ENCODE measurements around the gene GLRA3. TPM values are rescaled to one million over a fixed set of nuclear protein-coding genes. Genes with fewer than 3 reads are reported as not detected.

The GLRA3 gene
- total and polyA plus RNA-seq, 2 of the 8 experiments (the other 6 are each of a cell fraction or from before 2014, with no cell fraction given), result 0.02 TPM; not detected in 1

- H2AK5ac ChIP-seq (ENCODE audit: low read depth, low read length), result no peak overlapping the region
- no peaks in the 10 kb centered on the region for H3K4me1 ChIP-seq (replicated peaks in 1 of 4; ENCODE audit: control insufficient read depth in 3 of 4, insufficient read depth in 4 of 4, low read length in 3 of 4)
- no peak overlapping the region for H4K5ac ChIP-seq (ENCODE audit: insufficient read length, low read depth, low read length)
- no peak overlapping the region for H2BK120ac ChIP-seq (replicated peaks; ENCODE audit: low read depth, low read length)
- no peaks in the 10 kb centered on the region for H3K79me1 ChIP-seq (ENCODE audit: low read depth, low read length)
- H3K56ac ChIP-seq (replicated peaks; ENCODE audit: insufficient read length, low read depth, low read length), result no peak overlapping the region
- no peaks in the 10 kb centered on the region for H3K27me3 ChIP-seq (replicated peaks in 1 of 4; ENCODE audit: control insufficient read depth in 3 of 4, extremely low read depth in 1 of 4, insufficient read depth in 3 of 4, low read length in 3 of 4)
- no peak for DNase-seq (ENCODE audit: low read depth in 1 of 2, low spot score in 2 of 2)
- no peak overlapping the region for H4K91ac ChIP-seq (replicated peaks; ENCODE audit: insufficient read length, low read length)
- no peak overlapping the region for H2BK12ac ChIP-seq (ENCODE audit: low read depth, low read length)
- POLR2A ChIA-PET (ENCODE audit: partially characterized antibody), result no interaction called here
- no peak overlapping the region for H3K4me3 ChIP-seq (ENCODE audit: extremely low read depth in 1 of 4, insufficient read depth in 2 of 4, low read depth in 3 of 4, low read length in 4 of 4)
- 96% methylated on average over 4 of the region's 4 CpGs; no CpG with 5 or more reads in 1 of the 2 experiments for WGBS, 2 experiments (ENCODE audit: extremely low coverage in 1 of 2, insufficient coverage in 1 of 2, insufficient read length in 1 of 2, insufficient replicate concordance in 2 of 2, low coverage in 1 of 2, low lambda C conversion rate in 2 of 2, missing lambda C conversion rate in 1 of 2)
- no peak overlapping the region for H3K4me2 ChIP-seq (ENCODE audit: insufficient read depth in 1 of 2, low read depth in 2 of 2, low read length in 2 of 2)
- H3K27ac ChIP-seq (ENCODE audit: low read depth, low read length), result no peak overlapping the region
- no peak overlapping the region for H4K8ac ChIP-seq (ENCODE audit: extremely low read depth, insufficient read depth, low read length)
- H2BK15ac ChIP-seq (ENCODE audit: low read length), result no peak overlapping the region
- no peak overlapping the region for H3K23ac ChIP-seq (ENCODE audit: insufficient read length)
- H3K79me2 ChIP-seq (ENCODE audit: control insufficient read depth in 1 of 2, insufficient read depth in 2 of 2, low read length in 2 of 2), result no peaks in the 10 kb centered on the region
- no peaks in the 10 kb centered on the region for H3K9me3 ChIP-seq (ENCODE audit: insufficient read depth in 2 of 2, low read depth in 1 of 2, low read length in 1 of 2)
- CTCF ChIA-PET (ENCODE audit: partially characterized antibody), result interaction anchor here (0.8 to 1.0 kb wide), 3 partner anchors 11 to 37 kb away, joined by 3 to 4 read pairs (median 3); no protein-coding TSS in a partner anchor
- no peak overlapping the region for H2AFZ ChIP-seq (ENCODE audit: low read length)
- H3K36me3 ChIP-seq (ENCODE audit: control insufficient read depth in 2 of 4, insufficient read depth in 4 of 4, low read length in 3 of 4), result no peaks in the 10 kb centered on the region
- H3K23me2 ChIP-seq (ENCODE audit: low read depth, low read length), result no peaks in the 10 kb centered on the region
- no peak overlapping the region for H2BK5ac ChIP-seq (ENCODE audit: low read depth, low read length)
- TF ChIP-seq SRF (IDR thresholded peaks at IDR 0.05; ENCODE audit: low read depth, low read length) (no peak), POLR2AphosphoS5 (IDR thresholded peaks at IDR 0.05; ENCODE audit: low read depth, low read length) (no peak), SIX5 (IDR thresholded peaks at IDR 0.05; ENCODE audit: low read depth, low read length) (no peak), ASH2L (IDR thresholded peaks at IDR 0.05; ENCODE audit: low read length) (no peak), NANOG (IDR thresholded peaks at IDR 0.05; ENCODE audit: insufficient read depth, low read depth, low read length, poor library complexity, severe bottlenecking) (no peak), BRCA1 (IDR thresholded peaks at IDR 0.05; ENCODE audit: low read depth, low read length) (no peak), BACH1 (IDR thresholded peaks at IDR 0.05; ENCODE audit: low read length) (no peak), MAX (IDR thresholded peaks at IDR 0.05) (no peak), SIRT6 (IDR thresholded peaks at IDR 0.05; ENCODE audit: low read length) (no peak), CBX8 (IDR thresholded peaks at IDR 0.05; ENCODE audit: borderline replicate concordance, low read depth, low read length) (no peak), CBX5 (IDR thresholded peaks at IDR 0.05; ENCODE audit: low read depth, low read length) (no peak), SP4 (IDR thresholded peaks at IDR 0.05; ENCODE audit: low read length) (no peak)
- no peak overlapping the region for H2BK20ac ChIP-seq (ENCODE audit: low read length)
- no peak overlapping the region for H3K14ac ChIP-seq (ENCODE audit: insufficient read length)
- no peak for FAIRE-seq
- H3K4ac ChIP-seq (replicated peaks; ENCODE audit: insufficient read length, low read depth, low read length), result no peak overlapping the region
- no peaks in the 10 kb centered on the region for H4K20me1 ChIP-seq (replicated peaks in 1 of 2; ENCODE audit: control insufficient read depth in 1 of 2, insufficient read depth in 2 of 2, low read length in 2 of 2)
- no peak overlapping the region for H3K9ac ChIP-seq (replicated peaks in 1 of 4; ENCODE audit: extremely low read depth in 1 of 4, low read depth in 3 of 4, low read length in 3 of 4)
- H3K18ac ChIP-seq (ENCODE audit: extremely low read depth, low read length), result no peak overlapping the region
Measured at GRCh38 chr4:174707051-174707676, 121.9 kb downstream of the GLRA3 start.

All from H1 (cell line).